H1 (cell line): Measurements from ENCODE around the gene COBLL1. TPM values are rescaled to one million over a fixed set of nuclear protein-coding genes. Genes with fewer than 3 reads are reported as not detected.

Experiments used
- CTCF ChIA-PET: fragments of 300-600 bp; sonication (Branson Sonifier 250); formaldehyde crosslinking; loops from one replicate; lab custom pipeline; 2021; ENCODE audit not compliant: partially characterized antibody; lab: Charles Lee
- POLR2A ChIA-PET: fragments of 300-600 bp; sonication (Branson Sonifier 250); formaldehyde crosslinking; loops from one replicate; lab custom pipeline; 2021; ENCODE audit warnings: inconsistent platforms; ENCODE audit not compliant: partially characterized antibody; lab: Charles Lee
- DNase-seq, 2 experiments: peaks; one replicate each; pipeline versions ENCODE4 v3.0.0 to v3.0.0-alpha.2; 2010 to 2022; ENCODE audit warnings: low spot score in 2 of 2, low read depth in 1 of 2, mixed read lengths in 1 of 2
- FAIRE-seq: peaks from 2 replicates; lab custom pipeline; 2011; peaks lifted over from hg19 to GRCh38; lab: Jason Lieb, UNC
- H2AFZ ChIP-seq: 2 replicates; pipeline ENCODE4 v1.8.1; 2012; ENCODE audit warnings: low read length, inconsistent platforms
- H2AK5ac ChIP-seq: 2 replicates; pipeline ENCODE4 v1.6.1; 2013; ENCODE audit warnings: low read depth, low read length
- H2BK120ac ChIP-seq: replicated peaks from 2 replicates; pipeline ENCODE3; 2013; ENCODE audit warnings: low read depth, low read length, inconsistent platforms
- H2BK12ac ChIP-seq: 2 replicates; pipeline ENCODE4 v1.6.1; 2013; ENCODE audit warnings: low read depth, low read length
- H2BK15ac ChIP-seq: 2 replicates; pipeline ENCODE4 v1.6.1; 2013; ENCODE audit warnings: low read length
- H2BK20ac ChIP-seq: 2 replicates; pipeline ENCODE4 v1.6.1; 2013; ENCODE audit warnings: low read length
- H2BK5ac ChIP-seq: 2 replicates; pipeline ENCODE4 v1.6.1; 2013; ENCODE audit warnings: low read depth, low read length
- H3K14ac ChIP-seq: 2 replicates; pipeline ENCODE4 v1.6.1; 2013; ENCODE audit warnings: inconsistent platforms; ENCODE audit not compliant: insufficient read length
- H3K18ac ChIP-seq: 2 replicates; pipeline ENCODE4 v1.6.1; 2013; ENCODE audit warnings: low read length; ENCODE audit errors: extremely low read depth
- H3K23ac ChIP-seq: 2 replicates; pipeline ENCODE4 v1.6.1; 2013; ENCODE audit warnings: inconsistent platforms; ENCODE audit not compliant: insufficient read length
- H3K23me2 ChIP-seq: 2 replicates; pipeline ENCODE4 v1.6.1; 2013; ENCODE audit warnings: low read depth, low read length
- H3K27ac ChIP-seq: 2 replicates; pipeline ENCODE4 v1.6.1; 2011; ENCODE audit warnings: low read depth, low read length, inconsistent platforms
- H3K27me3 ChIP-seq, 4 experiments: replicated peaks in 1 of 4; 1 replicate in 1 of 4; 2 replicates in 3 of 4; pipeline versions ENCODE4 v1.6.1 to v1.8.1; 2011 to 2013; ENCODE audit warnings: low read length in 3 of 4, mild to moderate bottlenecking in 3 of 4, inconsistent platforms in 2 of 4, mixed read lengths in 2 of 4, moderate library complexity in 1 of 4; ENCODE audit not compliant: control insufficient read depth in 3 of 4, insufficient read depth in 3 of 4; ENCODE audit errors: extremely low read depth in 1 of 4
- H3K36me3 ChIP-seq, 4 experiments: 2 replicates each; pipeline versions ENCODE4 v1.6.1 to v1.8.1; 2011 to 2013; ENCODE audit warnings: mild to moderate bottlenecking in 4 of 4, low read length in 3 of 4, moderate library complexity in 2 of 4, control low read depth in 1 of 4, inconsistent platforms in 1 of 4; ENCODE audit not compliant: insufficient read depth in 4 of 4, control insufficient read depth in 2 of 4
- H3K4ac ChIP-seq: replicated peaks from 2 replicates; pipeline ENCODE3; 2013; ENCODE audit warnings: low read length, low read depth, mixed read lengths, inconsistent platforms; ENCODE audit not compliant: insufficient read length
- H3K4me1 ChIP-seq, 4 experiments: replicated peaks in 1 of 4; 1 replicate in 1 of 4; 2 replicates in 3 of 4; pipeline versions ENCODE4 v1.6.1 to v1.8.1; 2011 to 2013; ENCODE audit warnings: low read length in 3 of 4, inconsistent platforms in 2 of 4, mixed read lengths in 1 of 4; ENCODE audit not compliant: insufficient read depth in 4 of 4, control insufficient read depth in 3 of 4
- H3K4me2 ChIP-seq, 2 experiments: 2 replicates each; pipeline versions ENCODE4 v1.6.1 to v1.8.1; 2011 to 2013; ENCODE audit warnings: low read depth in 2 of 2, low read length in 2 of 2, control low read depth in 1 of 2, inconsistent platforms in 1 of 2, mild to moderate bottlenecking in 1 of 2; ENCODE audit not compliant: insufficient read depth in 1 of 2
- H3K4me3 ChIP-seq, 4 experiments: fragments of 200-600, 300-600 bp in 1 of 4; sonication (generic), shearing (Covaris generic), sonication (Bioruptor Twin) in 1 of 4; 2 replicates each; pipeline versions ENCODE4 v1.5.1 to v1.8.1; 2011 to 2016; ENCODE audit warnings: low read length in 4 of 4, low read depth in 3 of 4, control low read depth in 2 of 4, inconsistent platforms in 2 of 4, mild to moderate bottlenecking in 2 of 4, mixed read lengths in 1 of 4, moderate library complexity in 1 of 4; ENCODE audit not compliant: insufficient read depth in 2 of 4; ENCODE audit errors: extremely low read depth in 1 of 4
- H3K56ac ChIP-seq: replicated peaks from 2 replicates; pipeline ENCODE3; 2013; ENCODE audit warnings: low read depth, mild to moderate bottlenecking, mixed read lengths, low read length, inconsistent platforms; ENCODE audit not compliant: insufficient read length
- H3K79me1 ChIP-seq: 2 replicates; pipeline ENCODE4 v1.6.1; 2013; ENCODE audit warnings: low read depth, low read length, control low read depth
- H3K79me2 ChIP-seq, 2 experiments: 2 replicates each; pipeline versions ENCODE4 v1.6.1 to v1.8.1; 2012 to 2013; ENCODE audit warnings: low read length in 2 of 2, mild to moderate bottlenecking in 2 of 2, inconsistent platforms in 1 of 2; ENCODE audit not compliant: insufficient read depth in 2 of 2, control insufficient read depth in 1 of 2
- H3K9ac ChIP-seq, 4 experiments: replicated peaks in 1 of 4; 1 replicate in 1 of 4; 2 replicates in 3 of 4; pipeline versions ENCODE4 v1.6.1 to v1.8.1; 2011 to 2013; ENCODE audit warnings: low read depth in 3 of 4, low read length in 3 of 4, control low read depth in 2 of 4, mild to moderate bottlenecking in 2 of 4, moderate library complexity in 2 of 4, inconsistent platforms in 1 of 4; ENCODE audit errors: extremely low read depth in 1 of 4
- H3K9me3 ChIP-seq, 2 experiments: 2 replicates each; pipeline versions ENCODE4 v1.6.1 to v1.8.1; 2012 to 2013; ENCODE audit warnings: mild to moderate bottlenecking in 2 of 2, moderate library complexity in 2 of 2, control low read depth in 1 of 2, inconsistent platforms in 1 of 2, low read depth in 1 of 2, low read length in 1 of 2, mixed read lengths in 1 of 2; ENCODE audit not compliant: insufficient read depth in 2 of 2
- H4K20me1 ChIP-seq, 2 experiments: replicated peaks in 1 of 2; 2 replicates each; pipeline versions ENCODE3 to v1.8.1; 2011 to 2013; ENCODE audit warnings: inconsistent platforms in 2 of 2, low read length in 2 of 2, mild to moderate bottlenecking in 1 of 2; ENCODE audit not compliant: insufficient read depth in 2 of 2, control insufficient read depth in 1 of 2
- H4K5ac ChIP-seq: 2 replicates; pipeline ENCODE4 v1.6.1; 2013; ENCODE audit warnings: low read length, low read depth, mixed read lengths, inconsistent platforms; ENCODE audit not compliant: insufficient read length
- H4K8ac ChIP-seq: 2 replicates; pipeline ENCODE4 v1.8.0; 2013; ENCODE audit warnings: mild to moderate bottlenecking, moderate library complexity, low read length, inconsistent platforms; ENCODE audit not compliant: insufficient read depth; ENCODE audit errors: extremely low read depth
- H4K91ac ChIP-seq: replicated peaks from 2 replicates; pipeline ENCODE3; 2013; ENCODE audit warnings: low read length, mixed read lengths, inconsistent platforms; ENCODE audit not compliant: insufficient read length
- WGBS, 2 experiments: shearing (Covaris generic) in 1 of 2; methylation state at CpG; one replicate each; pipeline versions ENCODE4 v1.1.6 to v1.1.7; 2013 to 2015; ENCODE audit warnings: low lambda C conversion rate in 2 of 2, mixed read lengths in 2 of 2, inconsistent platforms in 1 of 2, low coverage in 1 of 2, missing lambda C conversion rate in 1 of 2; ENCODE audit not compliant: insufficient replicate concordance in 2 of 2, insufficient coverage in 1 of 2, insufficient read length in 1 of 2; ENCODE audit errors: extremely low coverage in 1 of 2, missing lambda C conversion rate in 1 of 2; 5-methylcytosine and 5-hydroxymethylcytosine counted together
- polyA plus RNA-seq, 7 experiments: library from polyadenylated mRNA; depleted of rRNA in 3 of 7; stranded (reverse) in 5 of 7; unstranded in 2 of 7; fragments of >200 nt in 5 of 7; fragments of 200-250 nt in 2 of 7; gene quantifications; 1 replicate in 5 of 7; 2 replicates in 1 of 7; 4 replicates in 1 of 7; pipeline versions ENCODE4 v1.2.1 to v1.2.3, GENCODE V29; 2011 to 2013; ENCODE audit warnings: missing spikeins in 2 of 7, mixed read lengths in 2 of 7
- total RNA-seq: library from RNA; stranded (reverse); fragmentation: NEBNext Ultra II Directional; extraction: Animal tissue kit (Norgen Biotek cat#: 25700); gene quantifications from 2 replicates; pipeline ENCODE4 v1.2.1, GENCODE V29; 2021

Gene COBLL1
- total and polyA plus RNA-seq, 2 of the 8 experiments (the other 6 are each of a cell fraction or from before 2014, with no cell fraction given) = 2.2 to 6.2 TPM

DNA sequence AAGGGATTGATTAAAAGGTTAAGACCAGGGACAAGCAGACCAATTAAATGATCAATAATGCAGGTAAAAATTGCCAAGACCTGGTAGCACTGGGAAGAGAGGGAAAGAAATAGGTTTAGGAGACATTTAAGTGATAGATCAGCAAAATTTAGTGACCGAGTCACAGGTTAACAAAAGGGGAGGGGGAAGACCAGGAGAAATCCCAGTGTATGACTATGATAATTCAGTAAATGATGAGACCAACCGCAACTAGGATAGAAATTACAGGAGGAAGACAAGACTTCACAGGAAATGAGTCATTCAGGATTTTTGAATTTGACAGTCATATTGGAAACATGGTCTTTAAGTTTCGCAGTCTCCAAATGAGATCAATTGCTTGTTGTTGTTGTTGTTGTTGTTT is 62.9 kb downstream of the COBLL1 start:
- Histone ChIP-seq H3K27me3 (no peaks in the 10 kb centered on the region), H3K23ac (no peak overlapping the region), H3K36me3 (no peaks in the 10 kb centered on the region), H2BK12ac (no peak overlapping the region), H3K4ac (no peak overlapping the region), H3K9me3 (no peaks in the 10 kb centered on the region), H2BK120ac (no peak overlapping the region), H3K56ac (no peak overlapping the region), H2AFZ (no peak overlapping the region), H3K4me2 (no peak overlapping the region), H3K4me1 (no peaks in the 10 kb centered on the region), H2BK5ac (no peak overlapping the region), H3K27ac (no peak overlapping the region), H3K23me2 (no peaks in the 10 kb centered on the region), H3K14ac (no peak overlapping the region), H4K20me1 (no peaks in the 10 kb centered on the region), H2AK5ac (no peak overlapping the region), H2BK15ac (no peak overlapping the region), H4K91ac (no peak overlapping the region), H3K9ac (no peak overlapping the region), H3K79me2 (no peaks in the 10 kb centered on the region), H3K4me3 (no peak overlapping the region), H4K5ac (no peak overlapping the region), H3K79me1 (no peaks in the 10 kb centered on the region), H2BK20ac (no peak overlapping the region), H4K8ac (no peak overlapping the region), H3K18ac (no peak overlapping the region)
- no peak for FAIRE-seq
- WGBS, 2 experiments = 93% methylated on average over 3 of the region's 3 CpGs; no CpG with 5 or more reads in 1 of the 2 experiments
- ChIA-PET POLR2A (no interaction called here), CTCF (interaction anchor here (1.2 kb wide), 1 partner anchor 62 kb away, joined by 3 read pairs; no protein-coding TSS in a partner anchor)
- DNase-seq = no peak
